HepG2 (cell line): ENCODE measurements around the gene KRCC1.

Source experiments
- BRCA1 ChIP-seq: sonication (generic); formaldehyde crosslinking; IDR thresholded peaks from 2 replicates; pipeline ENCODE4 v1.4.0; 2020; ENCODE audit warnings: missing genetic modification reagents
- CEBPG ChIP-seq: IDR thresholded peaks from 2 replicates; pipeline ENCODE4 v1.6.1; 2016
- KLF16 ChIP-seq, 2 experiments: sonication (generic) in 1 of 2; formaldehyde crosslinking in 1 of 2; IDR thresholded peaks; 2 replicates each; pipeline versions ENCODE4 v1.6.1 to v1.8.0; 2016 to 2023; ENCODE audit warnings: missing genetic modification reagents in 2 of 2, missing compliant biosample characterization in 1 of 2
- RBFOX2 ChIP-seq: fragments of 200-400 bp; formaldehyde crosslinking; IDR thresholded peaks from 2 replicates; pipeline ENCODE4 v1.6.1; 2017; ENCODE audit warnings: low read depth, mild to moderate bottlenecking, low read length
- TF ChIP-seq, protein P1 (sequence below), 2 experiments: sonication (generic) in 1 of 2; formaldehyde crosslinking in 1 of 2; IDR thresholded peaks; 2 replicates each; pipeline versions ENCODE4 v1.5.1 to v1.6.1; 2011 to 2020; ENCODE audit warnings: borderline replicate concordance in 1 of 2, low read depth in 1 of 2, low read length in 1 of 2, mild to moderate bottlenecking in 1 of 2, missing genetic modification reagents in 1 of 2, moderate library complexity in 1 of 2

DNA sequence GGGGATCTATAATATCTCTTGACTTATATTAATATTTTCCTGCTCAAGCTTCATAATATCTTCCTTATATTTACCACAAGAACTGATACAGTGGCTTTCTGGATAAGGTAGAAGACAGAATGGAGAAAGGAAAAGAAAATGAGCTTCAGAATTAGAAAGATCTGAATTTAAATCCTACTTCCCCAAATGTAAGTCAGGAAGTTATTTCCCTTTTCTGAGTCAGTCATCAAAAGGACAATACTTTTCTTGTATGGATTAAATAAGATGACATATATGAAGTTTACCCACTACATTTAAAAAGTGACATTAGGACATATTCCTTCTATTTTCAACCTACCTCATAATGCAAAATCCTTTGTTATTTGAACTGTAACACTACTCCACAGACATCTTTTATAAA lies 19.0 kb downstream of the KRCC1 start:
- TF ChIP-seq CEBPG = no peak
- TF ChIP-seq KLF16 (CRISPR knock-in tag; IDR thresholded peaks at IDR 0.05) = no peak
- TF ChIP-seq, protein P1, sequence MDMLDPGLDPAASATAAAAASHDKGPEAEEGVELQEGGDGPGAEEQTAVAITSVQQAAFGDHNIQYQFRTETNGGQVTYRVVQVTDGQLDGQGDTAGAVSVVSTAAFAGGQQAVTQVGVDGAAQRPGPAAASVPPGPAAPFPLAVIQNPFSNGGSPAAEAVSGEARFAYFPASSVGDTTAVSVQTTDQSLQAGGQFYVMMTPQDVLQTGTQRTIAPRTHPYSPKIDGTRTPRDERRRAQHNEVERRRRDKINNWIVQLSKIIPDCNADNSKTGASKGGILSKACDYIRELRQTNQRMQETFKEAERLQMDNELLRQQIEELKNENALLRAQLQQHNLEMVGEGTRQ (IDR thresholded peaks at IDR 0.05; ENCODE audit: low read depth, low read length) = no peak
- TF ChIP-seq, protein P1 (CRISPR knock-in tag; IDR thresholded peaks at IDR 0.05; ENCODE audit: borderline replicate concordance) = no peak
- TF ChIP-seq BRCA1 = no peak
- no peak for TF ChIP-seq RBFOX2
